SK-N-SH (cell line): ENCODE results near the gene PARD3. TPM values are rescaled to one million over a fixed set of nuclear protein-coding genes. Genes with fewer than 3 reads are reported as not detected.

Experiments used
- CTCF ChIA-PET: fragments of 300-600, 350-600 bp; formaldehyde crosslinking; extraction: SDS; loops from one replicate; lab custom pipeline; 2021; lab: Yijun Ruan, JAX
- POLR2A ChIA-PET: fragments of 350-600 bp; sonication (Branson Sonifier 250); formaldehyde crosslinking; extraction: SDS; loops from one replicate; lab custom pipeline; 2020; ENCODE audit warnings: antibody characterized with exemption, inconsistent platforms; lab: Yijun Ruan, JAX
- DNase-seq: peaks from one replicate; pipeline ENCODE4 v3.0.0; 2012
- H2AFZ ChIP-seq: fragments of 200-600 bp; sonication (generic); 2 replicates; pipeline ENCODE4 v1.8.1; 2016; ENCODE audit warnings: antibody characterized with exemption, mild to moderate bottlenecking, low read depth
- H3F3A ChIP-seq: fragments of 200-600 bp; sonication (generic); replicated peaks from 2 replicates; pipeline ENCODE3; 2016; ENCODE audit warnings: antibody characterized with exemption, mild to moderate bottlenecking; ENCODE audit not compliant: insufficient read depth
- H3K27ac ChIP-seq, 2 experiments: fragments of 200-500 bp in 1 of 2; fragments of 200-600 bp in 1 of 2; sonication (Bioruptor generic) in 1 of 2; sonication (generic), shearing (Covaris generic) in 1 of 2; 2 replicates each; pipeline versions ENCODE4 v1.5.1 to v1.6.1; 2014 to 2016; ENCODE audit warnings: low read depth in 2 of 2, inconsistent platforms in 1 of 2, low read length in 1 of 2, mild to moderate bottlenecking in 1 of 2, mixed read lengths in 1 of 2
- H3K27me3 ChIP-seq: fragments of 200-600 bp; sonication (generic), shearing (Covaris generic); 2 replicates; pipeline ENCODE4 v1.6.1; 2016; ENCODE audit warnings: mixed run types; ENCODE audit not compliant: insufficient read depth
- H3K36me3 ChIP-seq, 2 experiments: fragments of 200-500 bp in 1 of 2; fragments of 200-600 bp in 1 of 2; sonication (Bioruptor generic) in 1 of 2; sonication (generic) in 1 of 2; replicated peaks in 1 of 2; 2 replicates each; pipeline versions ENCODE3 to v1.5.1; 2014 to 2016; ENCODE audit warnings: low read length in 1 of 2, mild to moderate bottlenecking in 1 of 2; ENCODE audit not compliant: insufficient read depth in 2 of 2, control insufficient read depth in 1 of 2
- H3K4me1 ChIP-seq, 2 experiments: fragments of 200-500 bp in 1 of 2; fragments of 200-600 bp in 1 of 2; sonication (Bioruptor generic) in 1 of 2; sonication (generic), shearing (Covaris generic) in 1 of 2; 2 replicates each; pipeline versions ENCODE4 v1.5.1 to v1.6.1; 2014 to 2016; ENCODE audit warnings: low read depth in 1 of 2, low read length in 1 of 2, mixed run types in 1 of 2; ENCODE audit not compliant: insufficient read depth in 2 of 2, control insufficient read depth in 1 of 2
- H3K4me2 ChIP-seq: fragments of 200-600 bp; sonication (generic), shearing (Covaris generic); 2 replicates; pipeline ENCODE4 v1.6.1; 2017; ENCODE audit warnings: mixed run types
- H3K4me3 ChIP-seq, 2 experiments: fragments of 200-500 bp in 1 of 2; fragments of 200-600 bp in 1 of 2; sonication (Bioruptor generic) in 1 of 2; sonication (generic), shearing (Covaris generic) in 1 of 2; 2 replicates each; pipeline versions ENCODE4 v1.5.1 to v1.8.1; 2014 to 2016; ENCODE audit warnings: low read depth in 2 of 2, inconsistent platforms in 1 of 2, low read length in 1 of 2, mild to moderate bottlenecking in 1 of 2, mixed read lengths in 1 of 2, moderate library complexity in 1 of 2
- H3K79me2 ChIP-seq: fragments of 200-600 bp; sonication (generic); 2 replicates; pipeline ENCODE4 v1.8.1; 2017; ENCODE audit warnings: mild to moderate bottlenecking; ENCODE audit not compliant: insufficient read depth
- H3K9ac ChIP-seq: fragments of 200-600 bp; sonication (generic); 2 replicates; pipeline ENCODE4 v1.6.1; 2017; ENCODE audit warnings: mixed run types
- H3K9me2 ChIP-seq: fragments of 200-600 bp; sonication (generic); 2 replicates; pipeline ENCODE4 v1.6.1; 2017; ENCODE audit warnings: mixed run types
- H3K9me3 ChIP-seq: fragments of 200-600 bp; sonication (generic); 2 replicates; pipeline ENCODE4 v1.6.1; 2017; ENCODE audit warnings: mixed run types, mild to moderate bottlenecking, moderate library complexity
- H4K20me1 ChIP-seq: fragments of 200-600 bp; sonication (generic); 2 replicates; pipeline ENCODE4 v1.6.1; 2017; ENCODE audit warnings: mild to moderate bottlenecking, mixed run types; ENCODE audit not compliant: insufficient read depth
- ELF1 ChIP-seq: IDR thresholded peaks from 2 replicates; pipeline ENCODE4 v1.4.0; 2012
- EP300 ChIP-seq, 2 experiments: IDR thresholded peaks; 2 replicates each; pipeline versions ENCODE4 v1.4.0 to v1.6.1; 2012; ENCODE audit warnings: borderline replicate concordance in 1 of 2, low read depth in 1 of 2, low read length in 1 of 2
- EZH2phosphoT487 ChIP-seq: fragments of 200-600 bp; sonication (generic); IDR thresholded peaks from 2 replicates; pipeline ENCODE4 v1.6.1; 2017; ENCODE audit warnings: low read depth, mixed run types, mild to moderate bottlenecking, antibody characterized with exemption, moderate library complexity, borderline replicate concordance
- FOXJ3 ChIP-seq: sonication (generic); formaldehyde crosslinking; IDR thresholded peaks from 2 replicates; pipeline ENCODE4 v1.5.1; 2020; ENCODE audit warnings: mild to moderate bottlenecking, missing genetic modification reagents
- GATA2 ChIP-seq: sonication (generic); formaldehyde crosslinking; IDR thresholded peaks from 2 replicates; pipeline ENCODE4 v1.5.0; 2020; ENCODE audit warnings: mild to moderate bottlenecking, missing genetic modification reagents
- JUND ChIP-seq: IDR thresholded peaks from 2 replicates; pipeline ENCODE4 v1.4.0; 2012
- RAD21 ChIP-seq: IDR thresholded peaks from 2 replicates; pipeline ENCODE4 v1.6.1; 2012; ENCODE audit warnings: mild to moderate bottlenecking, low read length
- RFX5 ChIP-seq: IDR thresholded peaks from 2 replicates; pipeline ENCODE4 v1.6.1; 2012; ENCODE audit warnings: mild to moderate bottlenecking, improper control_type of control experiment, low read length
- RXRA ChIP-seq: IDR thresholded peaks from 2 replicates; pipeline ENCODE4 v1.4.0; 2012; ENCODE audit warnings: low read depth, mild to moderate bottlenecking, borderline replicate concordance
- SIN3A ChIP-seq: IDR thresholded peaks from 2 replicates; pipeline ENCODE4 v1.6.1; 2012; ENCODE audit warnings: low read depth, mild to moderate bottlenecking, low read length, moderate library complexity, borderline replicate concordance
- TAF1 ChIP-seq: IDR thresholded peaks from 2 replicates; pipeline ENCODE4 v1.6.1; 2012; ENCODE audit warnings: low read depth, mild to moderate bottlenecking, low read length, moderate library complexity, borderline replicate concordance
- TCF12 ChIP-seq: IDR thresholded peaks from 2 replicates; pipeline ENCODE4 v1.4.0; 2012
- YY1 ChIP-seq: IDR thresholded peaks from 2 replicates; pipeline ENCODE4 v1.4.0; 2012; ENCODE audit warnings: low read depth, mild to moderate bottlenecking
- WGBS: methylation state at CpG from one replicate; pipeline ENCODE4 v1.1.6; 2017; ENCODE audit warnings: low lambda C conversion rate; 5-methylcytosine and 5-hydroxymethylcytosine counted together
- polyA plus RNA-seq, 3 experiments: library from polyadenylated mRNA; depleted of rRNA; stranded (reverse); fragments of >200 nt; gene quantifications; 2 replicates each; pipeline ENCODE4 v1.2.3, GENCODE V29; 2012
- TF ChIP-seq, protein P1 (sequence below): IDR thresholded peaks from 2 replicates; pipeline ENCODE4 v1.6.1; 2012; ENCODE audit warnings: mild to moderate bottlenecking, low read depth, low read length, moderate library complexity
- TF ChIP-seq, protein P2 (sequence below): IDR thresholded peaks from 2 replicates; pipeline ENCODE4; 2012
- TF ChIP-seq, protein P3 (sequence below): fragments of 150-350 bp; IDR thresholded peaks from 2 replicates; pipeline ENCODE4 v1.6.1; 2016; ENCODE audit warnings: mild to moderate bottlenecking, low read depth, low read length
- TF ChIP-seq, protein P4 (sequence below): IDR thresholded peaks from 2 replicates; pipeline ENCODE4 v1.4.0; 2012; ENCODE audit warnings: low read depth, borderline replicate concordance
- TF ChIP-seq, protein P5 (sequence below): fragments of 150-350 bp; IDR thresholded peaks from 2 replicates; pipeline ENCODE4 v1.6.1; 2017; ENCODE audit warnings: antibody characterized with exemption, low read length, low read depth, borderline replicate concordance
- TF ChIP-seq, protein P6 (sequence below): fragments of 200-600 bp; sonication (generic); IDR thresholded peaks from 2 replicates; pipeline ENCODE4 v1.6.1; 2017; ENCODE audit warnings: antibody characterized with exemption, mild to moderate bottlenecking, moderate library complexity
- TF ChIP-seq, protein P7 (sequence below): IDR thresholded peaks from 2 replicates; pipeline ENCODE4 v1.4.0; 2012; ENCODE audit warnings: low read depth, borderline replicate concordance

PARD3 gene
- polyA plus RNA-seq, 1 of the 3 experiments (the other 2 are of a cell fraction), result 29.4 TPM

DNA sequence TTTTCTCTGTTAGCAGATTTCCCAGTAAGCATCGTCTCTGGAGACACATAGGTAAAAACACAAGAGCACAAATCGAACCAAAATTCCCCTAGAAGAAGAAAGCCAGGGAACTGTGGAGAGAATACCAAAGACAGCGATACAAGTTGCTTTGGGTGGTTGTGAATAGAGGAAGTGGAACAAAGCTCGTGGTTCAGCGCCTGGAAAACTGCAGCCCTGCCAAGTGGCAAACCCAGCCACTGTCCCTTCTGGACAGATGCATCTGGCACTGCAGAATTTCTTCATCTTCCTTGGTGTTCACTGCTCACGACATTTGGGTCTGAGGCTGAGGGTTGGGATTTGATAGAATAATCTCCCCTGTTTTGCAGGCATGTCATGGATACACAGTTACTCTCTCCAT lies 733.8 kb downstream of the PARD3 start:
- no peaks in the 10 kb centered on the region for H3F3A ChIP-seq
- no peaks in the 10 kb centered on the region for H4K20me1 ChIP-seq
- no peaks in the 10 kb centered on the region for H3K36me3 ChIP-seq
- no peak overlapping the region for H3K27ac ChIP-seq
- DNase-seq, result no peak
- WGBS, result 73% methylated on average over 6 of the region's 6 CpGs
- TF ChIP-seq JUND, result no peak
- TF ChIP-seq, protein P1, sequence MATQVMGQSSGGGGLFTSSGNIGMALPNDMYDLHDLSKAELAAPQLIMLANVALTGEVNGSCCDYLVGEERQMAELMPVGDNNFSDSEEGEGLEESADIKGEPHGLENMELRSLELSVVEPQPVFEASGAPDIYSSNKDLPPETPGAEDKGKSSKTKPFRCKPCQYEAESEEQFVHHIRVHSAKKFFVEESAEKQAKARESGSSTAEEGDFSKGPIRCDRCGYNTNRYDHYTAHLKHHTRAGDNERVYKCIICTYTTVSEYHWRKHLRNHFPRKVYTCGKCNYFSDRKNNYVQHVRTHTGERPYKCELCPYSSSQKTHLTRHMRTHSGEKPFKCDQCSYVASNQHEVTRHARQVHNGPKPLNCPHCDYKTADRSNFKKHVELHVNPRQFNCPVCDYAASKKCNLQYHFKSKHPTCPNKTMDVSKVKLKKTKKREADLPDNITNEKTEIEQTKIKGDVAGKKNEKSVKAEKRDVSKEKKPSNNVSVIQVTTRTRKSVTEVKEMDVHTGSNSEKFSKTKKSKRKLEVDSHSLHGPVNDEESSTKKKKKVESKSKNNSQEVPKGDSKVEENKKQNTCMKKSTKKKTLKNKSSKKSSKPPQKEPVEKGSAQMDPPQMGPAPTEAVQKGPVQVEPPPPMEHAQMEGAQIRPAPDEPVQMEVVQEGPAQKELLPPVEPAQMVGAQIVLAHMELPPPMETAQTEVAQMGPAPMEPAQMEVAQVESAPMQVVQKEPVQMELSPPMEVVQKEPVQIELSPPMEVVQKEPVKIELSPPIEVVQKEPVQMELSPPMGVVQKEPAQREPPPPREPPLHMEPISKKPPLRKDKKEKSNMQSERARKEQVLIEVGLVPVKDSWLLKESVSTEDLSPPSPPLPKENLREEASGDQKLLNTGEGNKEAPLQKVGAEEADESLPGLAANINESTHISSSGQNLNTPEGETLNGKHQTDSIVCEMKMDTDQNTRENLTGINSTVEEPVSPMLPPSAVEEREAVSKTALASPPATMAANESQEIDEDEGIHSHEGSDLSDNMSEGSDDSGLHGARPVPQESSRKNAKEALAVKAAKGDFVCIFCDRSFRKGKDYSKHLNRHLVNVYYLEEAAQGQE, result no peak
- TF ChIP-seq, protein P2, sequence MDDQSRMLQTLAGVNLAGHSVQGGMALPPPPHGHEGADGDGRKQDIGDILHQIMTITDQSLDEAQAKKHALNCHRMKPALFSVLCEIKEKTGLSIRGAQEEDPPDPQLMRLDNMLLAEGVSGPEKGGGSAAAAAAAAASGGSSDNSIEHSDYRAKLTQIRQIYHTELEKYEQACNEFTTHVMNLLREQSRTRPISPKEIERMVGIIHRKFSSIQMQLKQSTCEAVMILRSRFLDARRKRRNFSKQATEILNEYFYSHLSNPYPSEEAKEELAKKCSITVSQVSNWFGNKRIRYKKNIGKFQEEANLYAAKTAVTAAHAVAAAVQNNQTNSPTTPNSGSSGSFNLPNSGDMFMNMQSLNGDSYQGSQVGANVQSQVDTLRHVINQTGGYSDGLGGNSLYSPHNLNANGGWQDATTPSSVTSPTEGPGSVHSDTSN, result no peak
- TF ChIP-seq, protein P3, sequence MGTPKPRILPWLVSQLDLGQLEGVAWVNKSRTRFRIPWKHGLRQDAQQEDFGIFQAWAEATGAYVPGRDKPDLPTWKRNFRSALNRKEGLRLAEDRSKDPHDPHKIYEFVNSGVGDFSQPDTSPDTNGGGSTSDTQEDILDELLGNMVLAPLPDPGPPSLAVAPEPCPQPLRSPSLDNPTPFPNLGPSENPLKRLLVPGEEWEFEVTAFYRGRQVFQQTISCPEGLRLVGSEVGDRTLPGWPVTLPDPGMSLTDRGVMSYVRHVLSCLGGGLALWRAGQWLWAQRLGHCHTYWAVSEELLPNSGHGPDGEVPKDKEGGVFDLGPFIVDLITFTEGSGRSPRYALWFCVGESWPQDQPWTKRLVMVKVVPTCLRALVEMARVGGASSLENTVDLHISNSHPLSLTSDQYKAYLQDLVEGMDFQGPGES, result no peak
- TF ChIP-seq FOXJ3 (CRISPR knock-in tag), result no peak
- TF ChIP-seq RXRA, result no peak
- no peak for TF ChIP-seq SIN3A
- TF ChIP-seq, protein P4, sequence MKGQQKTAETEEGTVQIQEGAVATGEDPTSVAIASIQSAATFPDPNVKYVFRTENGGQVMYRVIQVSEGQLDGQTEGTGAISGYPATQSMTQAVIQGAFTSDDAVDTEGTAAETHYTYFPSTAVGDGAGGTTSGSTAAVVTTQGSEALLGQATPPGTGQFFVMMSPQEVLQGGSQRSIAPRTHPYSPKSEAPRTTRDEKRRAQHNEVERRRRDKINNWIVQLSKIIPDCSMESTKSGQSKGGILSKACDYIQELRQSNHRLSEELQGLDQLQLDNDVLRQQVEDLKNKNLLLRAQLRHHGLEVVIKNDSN, result no peak
- no peak for TF ChIP-seq TCF12
- no peak for TF ChIP-seq RAD21
- TF ChIP-seq, protein P5, sequence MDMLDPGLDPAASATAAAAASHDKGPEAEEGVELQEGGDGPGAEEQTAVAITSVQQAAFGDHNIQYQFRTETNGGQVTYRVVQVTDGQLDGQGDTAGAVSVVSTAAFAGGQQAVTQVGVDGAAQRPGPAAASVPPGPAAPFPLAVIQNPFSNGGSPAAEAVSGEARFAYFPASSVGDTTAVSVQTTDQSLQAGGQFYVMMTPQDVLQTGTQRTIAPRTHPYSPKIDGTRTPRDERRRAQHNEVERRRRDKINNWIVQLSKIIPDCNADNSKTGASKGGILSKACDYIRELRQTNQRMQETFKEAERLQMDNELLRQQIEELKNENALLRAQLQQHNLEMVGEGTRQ, result no peak
- TF ChIP-seq ELF1, result no peak
- TF ChIP-seq, protein P6, sequence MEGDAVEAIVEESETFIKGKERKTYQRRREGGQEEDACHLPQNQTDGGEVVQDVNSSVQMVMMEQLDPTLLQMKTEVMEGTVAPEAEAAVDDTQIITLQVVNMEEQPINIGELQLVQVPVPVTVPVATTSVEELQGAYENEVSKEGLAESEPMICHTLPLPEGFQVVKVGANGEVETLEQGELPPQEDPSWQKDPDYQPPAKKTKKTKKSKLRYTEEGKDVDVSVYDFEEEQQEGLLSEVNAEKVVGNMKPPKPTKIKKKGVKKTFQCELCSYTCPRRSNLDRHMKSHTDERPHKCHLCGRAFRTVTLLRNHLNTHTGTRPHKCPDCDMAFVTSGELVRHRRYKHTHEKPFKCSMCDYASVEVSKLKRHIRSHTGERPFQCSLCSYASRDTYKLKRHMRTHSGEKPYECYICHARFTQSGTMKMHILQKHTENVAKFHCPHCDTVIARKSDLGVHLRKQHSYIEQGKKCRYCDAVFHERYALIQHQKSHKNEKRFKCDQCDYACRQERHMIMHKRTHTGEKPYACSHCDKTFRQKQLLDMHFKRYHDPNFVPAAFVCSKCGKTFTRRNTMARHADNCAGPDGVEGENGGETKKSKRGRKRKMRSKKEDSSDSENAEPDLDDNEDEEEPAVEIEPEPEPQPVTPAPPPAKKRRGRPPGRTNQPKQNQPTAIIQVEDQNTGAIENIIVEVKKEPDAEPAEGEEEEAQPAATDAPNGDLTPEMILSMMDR, result no peak
- TF ChIP-seq, protein P7, sequence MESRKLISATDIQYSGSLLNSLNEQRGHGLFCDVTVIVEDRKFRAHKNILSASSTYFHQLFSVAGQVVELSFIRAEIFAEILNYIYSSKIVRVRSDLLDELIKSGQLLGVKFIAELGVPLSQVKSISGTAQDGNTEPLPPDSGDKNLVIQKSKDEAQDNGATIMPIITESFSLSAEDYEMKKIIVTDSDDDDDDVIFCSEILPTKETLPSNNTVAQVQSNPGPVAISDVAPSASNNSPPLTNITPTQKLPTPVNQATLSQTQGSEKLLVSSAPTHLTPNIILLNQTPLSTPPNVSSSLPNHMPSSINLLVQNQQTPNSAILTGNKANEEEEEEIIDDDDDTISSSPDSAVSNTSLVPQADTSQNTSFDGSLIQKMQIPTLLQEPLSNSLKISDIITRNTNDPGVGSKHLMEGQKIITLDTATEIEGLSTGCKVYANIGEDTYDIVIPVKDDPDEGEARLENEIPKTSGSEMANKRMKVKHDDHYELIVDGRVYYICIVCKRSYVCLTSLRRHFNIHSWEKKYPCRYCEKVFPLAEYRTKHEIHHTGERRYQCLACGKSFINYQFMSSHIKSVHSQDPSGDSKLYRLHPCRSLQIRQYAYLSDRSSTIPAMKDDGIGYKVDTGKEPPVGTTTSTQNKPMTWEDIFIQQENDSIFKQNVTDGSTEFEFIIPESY, result no peak
- TF ChIP-seq TAF1, result no peak
- no peak for TF ChIP-seq RFX5
- TF ChIP-seq YY1, result no peak
- TF ChIP-seq EP300 (IDR thresholded peaks at IDR 0.05; ENCODE audit: borderline replicate concordance in 1 of 2, low read depth in 1 of 2, low read length in 1 of 2), result no peak
- TF ChIP-seq EZH2phosphoT487, result no peak
- no peak for TF ChIP-seq GATA2 (CRISPR knock-in tag)
- no peaks in the 10 kb centered on the region for H3K9me3 ChIP-seq
- CTCF ChIA-PET, result interaction anchor here (0.8 to 1.0 kb wide), 2 partner anchors 37 to 167 kb away, joined by 3 read pairs; no protein-coding TSS in a partner anchor
- POLR2A ChIA-PET, result interaction anchor here (0.7 kb wide), 1 partner anchor 439 kb away, joined by 4 read pairs; no protein-coding TSS in a partner anchor
- H2AFZ ChIP-seq, result no peak overlapping the region
- H3K4me3 ChIP-seq, result no peak overlapping the region
- no peak overlapping the region for H3K9ac ChIP-seq
- H3K4me1 ChIP-seq, result no peaks in the 10 kb centered on the region
- no peaks in the 10 kb centered on the region for H3K9me2 ChIP-seq
- no peak overlapping the region for H3K4me2 ChIP-seq
- no peaks in the 10 kb centered on the region for H3K79me2 ChIP-seq
- H3K27me3 ChIP-seq, result no peaks in the 10 kb centered on the region
